ENCODE measurements around the gene PJA2. TPM values are rescaled to one million over a fixed set of nuclear protein-coding genes. Genes with fewer than 3 reads are reported as not detected.
A peak's percentile ranks its signal among the peaks of the same experiment; 100 is the strongest.

Gene PJA2
- total RNA-seq, 1 experiment from 2014 or later: 14.3 TPM

GRCh38 chr5:109411149-109411514 lies 1.4 kb upstream of the PJA2 start:
- Histone ChIP-seq H3K36me3 (ENCODE audit: low read depth, low read length) (no peaks in the 10 kb centered on the region), H4K20me1 (ENCODE audit: low read length) (peaks cover 10% of the 10 kb centered on the region; the same call in 1 of the 2 replicates), H3K27ac (ENCODE audit: low read length) (peak overlapping the region; percentile 61), H3K4me1 (ENCODE audit: insufficient read depth, low read length) (peaks cover 27% of the 10 kb centered on the region), H3K4me2 (ENCODE audit: low read length) (peak overlapping the region; percentile 85), H3K27me3 (ENCODE audit: low read length) (no peaks in the 10 kb centered on the region), H3K9me3 (ENCODE audit: low read length) (no peaks in the 10 kb centered on the region), H3K79me2 (ENCODE audit: low read length) (peaks cover 32% of the 10 kb centered on the region), H2AFZ (ENCODE audit: low read length) (peak overlapping the region; percentile 76), H3K4me3 (ENCODE audit: low read length) (peak overlapping the region; percentile 88), H3F3A (ENCODE audit: low read length, unreplicated experiment) (no peaks in the 10 kb centered on the region), H3K9me2 (replicated peaks; ENCODE audit: low read length) (no peaks in the 10 kb centered on the region), H3K9ac (ENCODE audit: low read length) (peak overlapping the region; percentile 68)
- POLR2A ChIA-PET (ENCODE audit: unreplicated experiment): no interaction called here
- no peak for ATAC-seq
- CTCF ChIA-PET: no interaction called here
- DNase-seq: no peak
- TF ChIP-seq EZH2 (IDR thresholded peaks at IDR 0.05; ENCODE audit: low read length, unreplicated experiment): no peak
- TF ChIP-seq CTCF (conservative IDR thresholded peaks at IDR 0.05; ENCODE audit: low read depth, low read length): no peak
- TF ChIP-seq EZH2phosphoT487 (IDR thresholded peaks at IDR 0.05; ENCODE audit: borderline replicate concordance, low read length): no peak
- no TSS peak for BruUV-seq (replicated peaks)
- intact Hi-C loops (cut with micrococcal nuclease): loop anchor here (2.0 to 10.0 kb wide), 2 partner anchors 58 to 1026 kb away; partner anchors contain the start of gene FBXL17

GRCh38 chr5:109410389-109411148 lies 795 bp upstream of the PJA2 start:
- peak overlapping the region; percentile 68 for H3K9ac ChIP-seq (ENCODE audit: low read length)
- H3K4me1 ChIP-seq (ENCODE audit: insufficient read depth, low read length): peaks cover 28% of the 10 kb centered on the region
- peaks cover 10% of the 10 kb centered on the region; the same call in 1 of the 2 replicates for H4K20me1 ChIP-seq (ENCODE audit: low read length)
- no peaks in the 10 kb centered on the region for H3K36me3 ChIP-seq (ENCODE audit: low read depth, low read length)
- H3K27me3 ChIP-seq (ENCODE audit: low read length): no peaks in the 10 kb centered on the region
- TF ChIP-seq CTCF (conservative IDR thresholded peaks at IDR 0.05; ENCODE audit: low read depth, low read length) (no peak), EZH2 (IDR thresholded peaks at IDR 0.05; ENCODE audit: low read length, unreplicated experiment) (no peak), EZH2phosphoT487 (IDR thresholded peaks at IDR 0.05; ENCODE audit: borderline replicate concordance, low read length) (no peak)
- no peaks in the 10 kb centered on the region for H3F3A ChIP-seq (ENCODE audit: low read length, unreplicated experiment)
- ATAC-seq: peak; percentile 33
- H3K4me3 ChIP-seq (ENCODE audit: low read length): peak overlapping the region; percentile 88
- H3K79me2 ChIP-seq (ENCODE audit: low read length): peaks cover 37% of the 10 kb centered on the region
- peak; percentile 67 for DNase-seq
- no peaks in the 10 kb centered on the region for H3K9me3 ChIP-seq (ENCODE audit: low read length)
- intact Hi-C loops (cut with micrococcal nuclease): loop anchor here (2.0 to 10.0 kb wide), 2 partner anchors 58 to 1026 kb away; partner anchors contain the start of gene FBXL17
- H3K27ac ChIP-seq (ENCODE audit: low read length): peak overlapping the region; percentile 61
- POLR2A ChIA-PET (ENCODE audit: unreplicated experiment): interaction anchor here (0.6 to 0.7 kb wide), 4 partner anchors 26 to 907 kb away, joined by 3 to 4 read pairs (median 3); partner anchors contain the start of gene MAN2A1
- no peaks in the 10 kb centered on the region for H3K9me2 ChIP-seq (replicated peaks; ENCODE audit: low read length)
- peak overlapping the region; percentile 85 for H3K4me2 ChIP-seq (ENCODE audit: low read length)
- BruUV-seq (replicated peaks): TSS peak; percentile 93
- CTCF ChIA-PET: no interaction called here
- H2AFZ ChIP-seq (ENCODE audit: low read length): peak overlapping the region; percentile 76

Data from PC-3 (cell line).